ENCODE results near the gene EBF3. TPM values are rescaled to one million over a fixed set of nuclear protein-coding genes. Genes with fewer than 3 reads are reported as not detected.

EBF3 gene
- total and polyA plus RNA-seq, 2 donors (not counting 3 experiments of a cell fraction or from before 2014, with no cell fraction given) = 0.92 to 2.7 TPM

GRCh38 chr10:129909531-129910256, 54.4 kb downstream of the EBF3 start:
- H3K4me3 ChIP-seq (replicated peaks in 1 of 3; ENCODE audit: insufficient read depth in 1 of 3, low read depth in 1 of 3, low read length in 3 of 3) = no peak overlapping the region
- H3K4me2 ChIP-seq (ENCODE audit: insufficient read depth, low read length) = no peak overlapping the region
- dilution Hi-C loops (cut with MboI; ENCODE audit: extremely low pct_ligation_motif_present, low sequenced_read_pairs) = no loop called here
- no peak for DNase-seq (ENCODE audit: low read depth, low spot score)
- H3K9me1 ChIP-seq (replicated peaks; ENCODE audit: control insufficient read depth, extremely low read depth, insufficient read depth, low read length) = no peaks in the 10 kb centered on the region
- ChIA-PET POLR2A (no interaction called here), CTCF (no interaction called here)
- no TSS peak for BruUV-seq (replicated peaks)
- TF ChIP-seq GATA2 (IDR thresholded peaks at IDR 0.05; ENCODE audit: insufficient read depth, insufficient read length, low read depth, low read length) (no peak), JUN (IDR thresholded peaks at IDR 0.05; ENCODE audit: borderline replicate concordance, insufficient read depth, insufficient read length, low read depth) (no peak)
- TF ChIP-seq, protein P1, sequence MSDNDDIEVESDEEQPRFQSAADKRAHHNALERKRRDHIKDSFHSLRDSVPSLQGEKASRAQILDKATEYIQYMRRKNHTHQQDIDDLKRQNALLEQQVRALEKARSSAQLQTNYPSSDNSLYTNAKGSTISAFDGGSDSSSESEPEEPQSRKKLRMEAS (IDR thresholded peaks at IDR 0.05; ENCODE audit: insufficient read depth, insufficient read length) = no peak
- H3K36me3 ChIP-seq (ENCODE audit: control insufficient read depth in 2 of 2, extremely low read depth in 1 of 2, insufficient read depth in 2 of 2, low read length in 2 of 2) = no peaks in the 10 kb centered on the region
- intact Hi-C loops (cut with micrococcal nuclease) = no loop called here
- no peak for FAIRE-seq
- H3K27ac ChIP-seq (ENCODE audit: insufficient read depth, low read depth, low read length) = no peak overlapping the region
- no peaks in the 10 kb centered on the region for H3K4me1 ChIP-seq (ENCODE audit: control insufficient read depth, extremely low read depth, insufficient read depth, low read length)
- no peaks in the 10 kb centered on the region for H3K79me2 ChIP-seq (ENCODE audit: control insufficient read depth, insufficient read depth, low read length)
- H2AFZ ChIP-seq (ENCODE audit: low read depth, low read length) = no peak overlapping the region
- H4K20me1 ChIP-seq (replicated peaks; ENCODE audit: control insufficient read depth, extremely low read depth, insufficient read depth, low read length) = no peaks in the 10 kb centered on the region
- H3K9me3 ChIP-seq (replicated peaks; ENCODE audit: control insufficient read depth, insufficient read depth, low read length) = no peaks in the 10 kb centered on the region
- H3K27me3 ChIP-seq (ENCODE audit: control insufficient read depth in 2 of 2, insufficient read depth in 2 of 2, low read length in 2 of 2) = no peaks in the 10 kb centered on the region
- no peak overlapping the region for H3K9ac ChIP-seq (replicated peaks; ENCODE audit: extremely low read depth, insufficient read depth, low read length)

GRCh38 chr10:129909080-129909479, 55.0 kb downstream of the EBF3 start:
- dilution Hi-C loops (cut with MboI; ENCODE audit: extremely low pct_ligation_motif_present, low sequenced_read_pairs) (no loop called here), intact Hi-C loops (cut with micrococcal nuclease) (no loop called here)
- no peaks in the 10 kb centered on the region for H3K9me3 ChIP-seq (replicated peaks; ENCODE audit: control insufficient read depth, insufficient read depth, low read length)
- no peak overlapping the region for H3K27ac ChIP-seq (ENCODE audit: insufficient read depth, low read depth, low read length)
- DNase-seq (ENCODE audit: low read depth, low spot score) (no peak), FAIRE-seq (no peak)
- H3K4me2 ChIP-seq (ENCODE audit: insufficient read depth, low read length) = no peak overlapping the region
- no peak overlapping the region for H3K9ac ChIP-seq (replicated peaks; ENCODE audit: extremely low read depth, insufficient read depth, low read length)
- H3K79me2 ChIP-seq (ENCODE audit: control insufficient read depth, insufficient read depth, low read length) = no peaks in the 10 kb centered on the region
- no TSS peak for BruUV-seq (replicated peaks)
- CTCF ChIA-PET = no interaction called here
- H3K4me1 ChIP-seq (ENCODE audit: control insufficient read depth, extremely low read depth, insufficient read depth, low read length) = no peaks in the 10 kb centered on the region
- H2AFZ ChIP-seq (ENCODE audit: low read depth, low read length) = no peak overlapping the region
- H3K4me3 ChIP-seq (replicated peaks in 1 of 3; ENCODE audit: insufficient read depth in 1 of 3, low read depth in 1 of 3, low read length in 3 of 3) = no peak overlapping the region
- H3K27me3 ChIP-seq (ENCODE audit: control insufficient read depth in 2 of 2, insufficient read depth in 2 of 2, low read length in 2 of 2) = no peaks in the 10 kb centered on the region
- H4K20me1 ChIP-seq (replicated peaks; ENCODE audit: control insufficient read depth, extremely low read depth, insufficient read depth, low read length) = no peaks in the 10 kb centered on the region
- no peaks in the 10 kb centered on the region for H3K9me1 ChIP-seq (replicated peaks; ENCODE audit: control insufficient read depth, extremely low read depth, insufficient read depth, low read length)
- H3K36me3 ChIP-seq (ENCODE audit: control insufficient read depth in 2 of 2, extremely low read depth in 1 of 2, insufficient read depth in 2 of 2, low read length in 2 of 2) = no peaks in the 10 kb centered on the region
- POLR2A ChIA-PET = no interaction called here
- TF ChIP-seq, protein P1 (IDR thresholded peaks at IDR 0.05; ENCODE audit: insufficient read depth, insufficient read length) = no peak
- no peak for TF ChIP-seq JUN (IDR thresholded peaks at IDR 0.05; ENCODE audit: borderline replicate concordance, insufficient read depth, insufficient read length, low read depth)
- TF ChIP-seq GATA2 (IDR thresholded peaks at IDR 0.05; ENCODE audit: insufficient read depth, insufficient read length, low read depth, low read length) = no peak
- TF ChIP-seq MYC (IDR thresholded peaks at IDR 0.05; ENCODE audit: low read depth, low read length) = no peak
- TF ChIP-seq, protein P2, sequence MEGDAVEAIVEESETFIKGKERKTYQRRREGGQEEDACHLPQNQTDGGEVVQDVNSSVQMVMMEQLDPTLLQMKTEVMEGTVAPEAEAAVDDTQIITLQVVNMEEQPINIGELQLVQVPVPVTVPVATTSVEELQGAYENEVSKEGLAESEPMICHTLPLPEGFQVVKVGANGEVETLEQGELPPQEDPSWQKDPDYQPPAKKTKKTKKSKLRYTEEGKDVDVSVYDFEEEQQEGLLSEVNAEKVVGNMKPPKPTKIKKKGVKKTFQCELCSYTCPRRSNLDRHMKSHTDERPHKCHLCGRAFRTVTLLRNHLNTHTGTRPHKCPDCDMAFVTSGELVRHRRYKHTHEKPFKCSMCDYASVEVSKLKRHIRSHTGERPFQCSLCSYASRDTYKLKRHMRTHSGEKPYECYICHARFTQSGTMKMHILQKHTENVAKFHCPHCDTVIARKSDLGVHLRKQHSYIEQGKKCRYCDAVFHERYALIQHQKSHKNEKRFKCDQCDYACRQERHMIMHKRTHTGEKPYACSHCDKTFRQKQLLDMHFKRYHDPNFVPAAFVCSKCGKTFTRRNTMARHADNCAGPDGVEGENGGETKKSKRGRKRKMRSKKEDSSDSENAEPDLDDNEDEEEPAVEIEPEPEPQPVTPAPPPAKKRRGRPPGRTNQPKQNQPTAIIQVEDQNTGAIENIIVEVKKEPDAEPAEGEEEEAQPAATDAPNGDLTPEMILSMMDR (IDR thresholded peaks at IDR 0.05; ENCODE audit: extremely low read depth in 1 of 2, insufficient read depth in 1 of 2, low read depth in 1 of 2, low read length in 2 of 2) = no peak
- TF ChIP-seq FOS (IDR thresholded peaks at IDR 0.05; ENCODE audit: borderline replicate concordance, insufficient read depth, low read length) = no peak
